Thyroid gland (tissue), 4 donors: ENCODE measurements around the gene PIEZO2. TPM values are rescaled to one million over a fixed set of nuclear protein-coding genes. Genes with fewer than 3 reads are reported as not detected.

Experiments used
- DNase-seq, 2 donors: peaks; one replicate each; pipeline ENCODE4 v3.0.0-alpha.2; 2019
- H3K27ac ChIP-seq, 3 donors: fragments of 200-600 bp; sonication (generic); 1 replicate in 2 of 3; 2 replicates in 1 of 3; pipeline ENCODE4 v1.5.1; 2016 to 2019; ENCODE audit warnings: mild to moderate bottlenecking in 1 of 3, moderate library complexity in 1 of 3
- H3K27me3 ChIP-seq: fragments of 200-600 bp; sonication (generic); one replicate; pipeline ENCODE4 v1.5.1; 2019
- H3K36me3 ChIP-seq, 2 donors: fragments of 200-600 bp; sonication (generic); one replicate each; pipeline ENCODE4 v1.5.1; 2016 to 2019
- H3K4me1 ChIP-seq, 2 donors: fragments of 200-600 bp; sonication (generic); one replicate each; pipeline ENCODE4 v1.5.1; 2017 to 2019
- H3K4me3 ChIP-seq, 3 donors: fragments of 200-600 bp; sonication (generic); replicated peaks in 1 of 3; 1 replicate in 2 of 3; 2 replicates in 1 of 3; pipeline ENCODE4 v1.5.1; 2016; ENCODE audit warnings: mild to moderate bottlenecking in 1 of 3
- H3K9me3 ChIP-seq: fragments of 200-600 bp; sonication (generic); one replicate; pipeline ENCODE4 v1.5.1; 2017
- POLR2A ChIP-seq, 2 donors: fragments of 450-650 bp; IDR thresholded peaks; one replicate each; pipeline ENCODE4 v1.6.1; 2017; ENCODE audit warnings: antibody characterized with exemption in 2 of 2, mild to moderate bottlenecking in 2 of 2, moderate library complexity in 1 of 2
- WGBS, 2 donors: methylation state at CpG; one replicate each; pipeline ENCODE4 v1.1.5; 2017; 5-methylcytosine and 5-hydroxymethylcytosine counted together
- intact Hi-C: fragments of 100-400 bp; cut with DNase I; formaldehyde crosslinking; loops from one replicate; pipeline ENCODE4 v1.15.1; 2023
- total RNA-seq, 4 donors: library from RNA; depleted of rRNA; stranded (reverse); fragments of >200 nt; gene quantifications; one replicate each; pipeline ENCODE4 v1.2.3, GENCODE V29; 2016
- TF ChIP-seq, protein P1 (sequence below), 6 experiments: fragments of 200-600 bp in 3 of 6; fragments of 450-650 bp in 3 of 6; sonication (generic) in 3 of 6; IDR thresholded peaks; one replicate each; pipeline ENCODE4 v1.5.1; 2016 to 2019; ENCODE audit warnings: antibody characterized with exemption in 6 of 6, mild to moderate bottlenecking in 2 of 6, inconsistent platforms in 1 of 6, moderate library complexity in 1 of 6

PIEZO2 gene
- total RNA-seq, 4 donors from 2014 or later, result 5.0 to 13.8 (median 6.1) TPM

DNA sequence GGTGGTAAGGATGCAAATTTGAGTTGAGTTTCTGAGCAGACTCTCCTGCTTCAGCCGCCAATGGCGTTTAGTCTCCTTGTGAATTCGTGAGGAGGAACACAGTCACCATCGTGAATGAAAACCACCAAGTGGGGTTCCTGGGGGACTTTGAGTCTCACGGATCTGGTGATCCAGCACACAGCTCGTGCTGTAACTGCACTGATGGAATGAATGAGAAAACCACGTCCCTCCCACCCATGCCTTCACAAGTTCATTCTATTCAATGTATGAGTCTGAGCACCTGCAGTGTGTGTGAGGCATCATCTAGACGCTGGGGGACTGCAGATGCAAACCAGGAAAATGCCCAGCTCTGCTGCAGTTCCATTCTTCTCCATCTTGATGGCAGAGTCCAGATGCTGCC is 127.9 kb downstream of the PIEZO2 start:
- intact Hi-C loops, result no loop called here

DNA sequence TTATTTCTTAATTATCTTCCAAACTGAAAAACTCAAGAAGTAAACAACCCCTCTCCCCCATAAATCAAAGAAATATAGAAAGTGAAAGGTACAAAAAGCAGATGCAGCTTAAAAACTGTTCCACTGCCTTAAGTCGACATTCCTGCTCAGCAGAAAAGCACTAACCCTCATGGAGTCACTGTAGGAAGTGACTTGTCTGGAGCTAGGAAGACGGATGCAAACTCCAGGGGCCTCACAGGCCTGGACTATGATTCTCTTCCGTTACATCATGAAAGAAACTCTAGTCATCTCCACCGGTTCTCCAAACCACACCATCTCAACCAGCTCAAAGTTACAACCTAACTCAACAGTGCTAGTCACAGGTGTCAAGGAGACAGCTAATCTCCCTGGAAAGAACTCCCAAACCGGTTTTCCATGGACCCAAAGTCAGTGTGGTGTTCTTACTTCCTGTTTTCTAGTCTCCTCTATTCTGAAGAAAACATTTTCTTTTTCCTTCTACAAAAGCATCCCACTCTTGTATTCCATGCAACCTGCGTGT is 128.4 kb downstream of the PIEZO2 start:
- TF ChIP-seq, protein P1, sequence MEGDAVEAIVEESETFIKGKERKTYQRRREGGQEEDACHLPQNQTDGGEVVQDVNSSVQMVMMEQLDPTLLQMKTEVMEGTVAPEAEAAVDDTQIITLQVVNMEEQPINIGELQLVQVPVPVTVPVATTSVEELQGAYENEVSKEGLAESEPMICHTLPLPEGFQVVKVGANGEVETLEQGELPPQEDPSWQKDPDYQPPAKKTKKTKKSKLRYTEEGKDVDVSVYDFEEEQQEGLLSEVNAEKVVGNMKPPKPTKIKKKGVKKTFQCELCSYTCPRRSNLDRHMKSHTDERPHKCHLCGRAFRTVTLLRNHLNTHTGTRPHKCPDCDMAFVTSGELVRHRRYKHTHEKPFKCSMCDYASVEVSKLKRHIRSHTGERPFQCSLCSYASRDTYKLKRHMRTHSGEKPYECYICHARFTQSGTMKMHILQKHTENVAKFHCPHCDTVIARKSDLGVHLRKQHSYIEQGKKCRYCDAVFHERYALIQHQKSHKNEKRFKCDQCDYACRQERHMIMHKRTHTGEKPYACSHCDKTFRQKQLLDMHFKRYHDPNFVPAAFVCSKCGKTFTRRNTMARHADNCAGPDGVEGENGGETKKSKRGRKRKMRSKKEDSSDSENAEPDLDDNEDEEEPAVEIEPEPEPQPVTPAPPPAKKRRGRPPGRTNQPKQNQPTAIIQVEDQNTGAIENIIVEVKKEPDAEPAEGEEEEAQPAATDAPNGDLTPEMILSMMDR (IDR thresholded peaks at IDR 0.05), result no peak
- no peak for DNase-seq
- no peaks in the 10 kb centered on the region for H3K27me3 ChIP-seq
- 68 to 75% methylated on average over 6 of the region's 6 CpGs for WGBS, 2 donors
- H3K4me3 ChIP-seq, result no peak overlapping the region
- no peak overlapping the region for H3K27ac ChIP-seq
- intact Hi-C loops, result no loop called here
- no peaks in the 10 kb centered on the region for H3K36me3 ChIP-seq
- H3K4me1 ChIP-seq, result peaks cover 0 to 4% of the 10 kb centered on the region in 2 donors
- no peaks in the 10 kb centered on the region for H3K9me3 ChIP-seq

More for the DNA sequence above, 127.9 kb downstream of the PIEZO2 start:
- Histone ChIP-seq H3K27ac (no peak overlapping the region), H3K4me1 (peaks cover 0 to 4% of the 10 kb centered on the region in 2 donors), H3K9me3 (no peaks in the 10 kb centered on the region), H3K27me3 (no peaks in the 10 kb centered on the region), H3K36me3 (no peaks in the 10 kb centered on the region), H3K4me3 (no peak overlapping the region)
- WGBS, 2 donors, result 83 to 90% methylated on average over 8 of the region's 8 CpGs
- DNase-seq, result no peak
- no peak for TF ChIP-seq POLR2A (IDR thresholded peaks at IDR 0.05)
- TF ChIP-seq, protein P1 (IDR thresholded peaks at IDR 0.05), result no peak

DNA sequence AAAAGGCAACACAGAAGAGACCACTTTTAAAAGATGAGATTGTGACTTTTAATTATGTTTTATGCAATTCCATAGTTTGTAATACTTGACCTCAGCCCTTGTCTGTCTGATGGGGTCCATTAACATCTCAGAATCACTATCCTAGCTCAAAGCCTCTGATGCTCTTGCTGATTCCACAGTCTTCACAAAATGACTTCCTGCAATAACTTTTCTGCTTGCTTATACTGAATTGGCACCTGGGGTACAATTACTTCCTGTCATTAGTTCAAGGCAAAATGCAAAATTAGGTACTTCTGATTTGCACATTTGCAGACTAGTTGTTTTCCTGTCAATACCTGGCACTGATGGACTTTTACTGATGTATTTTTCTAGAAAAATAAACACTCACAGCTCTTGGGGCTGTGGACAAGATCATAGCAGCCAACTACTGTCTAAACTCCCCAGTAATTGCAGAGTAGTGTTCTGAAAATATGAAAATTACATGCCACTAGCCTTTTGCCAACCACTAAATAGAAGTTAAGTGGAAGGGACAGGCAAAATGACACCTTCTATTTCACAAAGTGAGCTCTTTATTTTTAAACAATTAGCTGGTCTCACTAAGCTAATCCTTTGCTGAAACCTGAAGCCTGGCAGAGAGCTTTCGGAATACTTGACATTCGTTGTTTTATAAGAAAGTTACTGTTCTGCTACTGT is 129.1 kb downstream of the PIEZO2 start:
- intact Hi-C loops, result no loop called here
- H3K4me1 ChIP-seq, result peaks cover 0 to 4% of the 10 kb centered on the region in 2 donors
- H3K27me3 ChIP-seq, result no peaks in the 10 kb centered on the region
- no peaks in the 10 kb centered on the region for H3K9me3 ChIP-seq
- WGBS, 2 donors, result 64 to 70% methylated on average over 2 of the region's 2 CpGs
- no peak overlapping the region for H3K27ac ChIP-seq
- no peak for DNase-seq
- H3K4me3 ChIP-seq, result no peak overlapping the region
- TF ChIP-seq, protein P1 (IDR thresholded peaks at IDR 0.05), result no peak
- no peak for TF ChIP-seq POLR2A (IDR thresholded peaks at IDR 0.05)
- H3K36me3 ChIP-seq, result no peaks in the 10 kb centered on the region

DNA sequence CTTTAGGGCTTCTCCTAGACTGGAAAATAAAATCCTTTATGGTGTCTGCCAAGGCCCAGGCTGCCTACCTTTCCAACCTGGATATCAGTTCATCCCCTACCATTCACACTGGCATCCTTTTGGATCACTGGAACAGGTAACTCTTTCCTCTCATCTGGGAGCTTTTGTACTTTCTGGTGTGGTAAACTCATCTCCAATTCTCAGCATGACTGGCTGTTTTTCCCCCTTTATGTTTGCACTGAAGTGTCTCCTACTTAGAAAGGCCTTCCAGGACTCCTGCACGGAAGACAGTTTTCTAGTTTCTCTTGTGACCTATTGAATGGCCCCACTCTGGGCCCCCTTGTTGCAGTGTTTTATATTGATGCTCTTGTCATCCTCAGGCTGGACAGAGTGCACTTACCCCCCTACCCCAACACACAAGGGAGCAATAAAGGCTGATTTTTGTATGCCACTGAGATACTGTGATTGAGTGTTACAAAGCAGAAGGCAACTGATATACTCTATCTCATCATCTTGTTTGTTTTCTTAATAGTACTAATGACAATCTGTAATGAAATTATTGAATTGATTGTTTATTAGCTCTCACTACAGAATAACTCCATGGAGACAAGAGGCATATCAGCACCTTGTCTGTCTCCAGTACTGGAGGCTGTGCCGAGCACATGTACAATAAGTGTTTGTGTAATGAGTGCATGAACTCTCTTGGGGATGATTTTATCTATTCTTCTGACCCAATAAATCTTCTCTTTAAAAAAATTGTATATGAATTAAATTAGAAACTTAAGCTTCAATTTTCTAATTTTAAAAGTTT is 129.9 kb downstream of the PIEZO2 start:
- TF ChIP-seq POLR2A (IDR thresholded peaks at IDR 0.05), result no peak
- Histone ChIP-seq H3K36me3 (no peaks in the 10 kb centered on the region), H3K9me3 (no peaks in the 10 kb centered on the region), H3K4me3 (no peak overlapping the region), H3K4me1 (peaks cover 0 to 4% of the 10 kb centered on the region in 2 donors), H3K27ac (no peak overlapping the region), H3K27me3 (no peaks in the 10 kb centered on the region)
- intact Hi-C loops, result no loop called here
- 85 to 95% methylated on average over 2 of the region's 2 CpGs for whole genome bisulfite sequencing, 2 donors
- no peak for DNase-seq

DNA sequence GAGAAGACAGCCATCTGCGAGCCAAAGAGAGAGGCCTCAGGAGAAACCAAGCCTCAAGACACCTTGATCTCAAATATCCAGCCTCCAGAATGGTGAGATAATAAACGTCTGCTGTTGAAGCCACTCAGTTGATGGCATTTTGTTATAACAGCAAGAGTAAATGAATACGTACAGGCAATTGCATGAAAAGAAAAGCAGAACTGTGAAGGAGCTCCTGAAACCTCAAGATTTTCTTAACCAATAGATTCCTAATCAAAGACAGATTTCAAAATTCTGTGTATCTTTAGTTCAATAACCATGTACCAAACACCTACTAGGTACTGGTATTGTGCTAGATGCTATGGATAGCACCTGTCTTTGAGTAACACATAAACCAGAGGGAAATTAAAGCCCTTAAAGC is 139.5 kb downstream of the PIEZO2 start:
- Histone ChIP-seq H3K9me3 (no peaks in the 10 kb centered on the region), H3K36me3 (no peaks in the 10 kb centered on the region), H3K27ac (no peak overlapping the region), H3K27me3 (no peaks in the 10 kb centered on the region), H3K4me1 (peaks cover 0 to 4% of the 10 kb centered on the region in 2 donors), H3K4me3 (no peak overlapping the region)
- TF ChIP-seq, protein P1 (IDR thresholded peaks at IDR 0.05), result no peak
- no peak for TF ChIP-seq POLR2A (IDR thresholded peaks at IDR 0.05)
- intact Hi-C loops, result no loop called here
- 83 to 91% methylated on average over 3 of the region's 3 CpGs for WGBS, 2 donors
- DNase-seq, result no peak
